GM10266 (cell line): ENCODE measurements around the gene PALD1.

ENCODE experiments used
- DNase-seq: peaks from one replicate; pipeline ENCODE4 v3.0.0; 2012; ENCODE audit errors: extremely low spot score
- TF ChIP-seq, protein P1 (sequence below): IDR thresholded peaks from 2 replicates; pipeline ENCODE4 v1.5.1; 2012; ENCODE audit warnings: mild to moderate bottlenecking, low read depth; ENCODE audit not compliant: control insufficient read depth, insufficient read depth; ENCODE audit errors: missing control alignments

PALD1 gene

DNA sequence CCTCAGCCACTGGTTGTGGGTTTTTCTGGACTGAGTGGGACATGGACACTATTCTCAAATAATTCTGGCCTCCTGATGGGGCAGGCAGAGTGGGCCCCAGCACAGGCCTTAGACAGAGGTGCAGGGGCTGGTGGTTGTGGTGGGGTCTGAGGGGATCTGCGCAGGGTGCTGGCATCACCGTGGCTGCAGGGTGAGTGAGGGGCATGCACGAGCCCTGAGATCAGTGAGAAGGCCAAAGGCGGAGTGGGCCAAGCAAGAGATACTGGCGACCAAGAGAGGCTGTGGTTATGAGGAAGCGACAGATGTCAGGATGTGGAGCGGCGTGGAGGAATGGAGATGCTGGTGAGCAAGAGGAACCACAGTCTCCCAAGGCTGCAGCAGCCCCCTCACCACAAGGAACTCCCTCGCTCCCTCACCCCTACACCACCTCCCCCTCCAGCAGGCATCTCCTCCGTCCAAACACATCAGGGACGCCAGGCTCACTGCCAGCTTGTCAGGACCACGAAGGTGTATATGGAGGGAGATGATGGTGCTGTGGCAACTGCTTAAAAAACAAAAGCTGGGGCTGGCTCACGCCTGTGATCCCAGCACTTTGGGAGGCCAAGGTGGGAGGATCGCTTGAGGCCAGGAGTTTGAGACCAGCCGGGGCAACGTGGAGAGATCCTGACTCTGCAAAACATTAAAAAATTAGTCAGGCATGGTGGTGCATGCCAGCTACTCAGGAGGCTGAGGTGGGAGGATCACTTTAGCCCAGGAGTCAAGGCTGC is 114.4 kb downstream of the PALD1 start:
- TF ChIP-seq, protein P1, sequence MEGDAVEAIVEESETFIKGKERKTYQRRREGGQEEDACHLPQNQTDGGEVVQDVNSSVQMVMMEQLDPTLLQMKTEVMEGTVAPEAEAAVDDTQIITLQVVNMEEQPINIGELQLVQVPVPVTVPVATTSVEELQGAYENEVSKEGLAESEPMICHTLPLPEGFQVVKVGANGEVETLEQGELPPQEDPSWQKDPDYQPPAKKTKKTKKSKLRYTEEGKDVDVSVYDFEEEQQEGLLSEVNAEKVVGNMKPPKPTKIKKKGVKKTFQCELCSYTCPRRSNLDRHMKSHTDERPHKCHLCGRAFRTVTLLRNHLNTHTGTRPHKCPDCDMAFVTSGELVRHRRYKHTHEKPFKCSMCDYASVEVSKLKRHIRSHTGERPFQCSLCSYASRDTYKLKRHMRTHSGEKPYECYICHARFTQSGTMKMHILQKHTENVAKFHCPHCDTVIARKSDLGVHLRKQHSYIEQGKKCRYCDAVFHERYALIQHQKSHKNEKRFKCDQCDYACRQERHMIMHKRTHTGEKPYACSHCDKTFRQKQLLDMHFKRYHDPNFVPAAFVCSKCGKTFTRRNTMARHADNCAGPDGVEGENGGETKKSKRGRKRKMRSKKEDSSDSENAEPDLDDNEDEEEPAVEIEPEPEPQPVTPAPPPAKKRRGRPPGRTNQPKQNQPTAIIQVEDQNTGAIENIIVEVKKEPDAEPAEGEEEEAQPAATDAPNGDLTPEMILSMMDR: no peak
- no peak for DNase-seq

- TF ChIP-seq, protein P1: no peak
- no peak for DNase-seq
Measured at GRCh38 chr10:70593513-70593890, 114.9 kb downstream of the PALD1 start.

DNA sequence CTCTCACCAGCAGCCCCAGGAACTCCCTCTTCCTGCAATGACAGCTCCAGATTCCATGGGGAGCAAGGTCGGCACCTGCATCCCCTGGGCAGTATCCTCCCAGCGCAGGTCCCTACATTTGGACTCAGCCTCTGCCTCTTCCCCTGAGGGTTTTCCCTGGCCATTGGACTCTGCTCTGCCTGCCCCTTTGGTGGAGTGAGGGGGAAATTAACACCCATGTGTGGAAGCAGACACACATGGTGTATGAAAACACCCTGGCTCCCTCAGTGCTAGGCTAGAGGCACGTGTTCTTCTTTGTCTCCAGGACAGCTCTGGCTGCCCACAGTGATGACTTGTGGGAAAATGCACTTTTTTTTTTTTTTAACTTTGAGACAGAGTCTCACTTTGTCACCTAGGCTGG is 115.6 kb downstream of the PALD1 start:
- TF ChIP-seq, protein P1: no peak
- DNase-seq: no peak

DNA sequence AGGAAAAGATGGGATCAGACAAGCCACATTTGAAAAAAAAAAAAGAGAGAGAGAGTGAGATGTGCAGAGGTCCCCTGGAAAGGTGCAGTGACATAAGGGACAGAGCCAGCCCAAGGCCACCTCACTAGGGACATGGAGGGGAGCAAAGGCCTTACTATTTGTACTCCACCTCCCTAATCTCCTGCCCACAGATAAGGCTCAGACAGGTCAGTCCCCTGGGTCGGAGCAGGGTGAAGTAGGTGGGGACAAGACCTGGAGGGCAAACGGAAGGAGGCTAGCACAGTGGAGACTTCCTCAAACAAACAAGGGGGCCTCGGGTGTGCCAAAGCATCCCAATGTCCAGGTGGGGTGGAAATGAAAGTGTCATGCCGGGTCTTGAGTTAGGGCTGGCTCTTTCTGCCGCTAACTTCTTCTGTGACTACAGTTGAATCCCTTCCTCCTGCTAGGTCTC is 117.0 kb downstream of the PALD1 start:
- no peak for DNase-seq
- TF ChIP-seq, protein P1: no peak

DNA sequence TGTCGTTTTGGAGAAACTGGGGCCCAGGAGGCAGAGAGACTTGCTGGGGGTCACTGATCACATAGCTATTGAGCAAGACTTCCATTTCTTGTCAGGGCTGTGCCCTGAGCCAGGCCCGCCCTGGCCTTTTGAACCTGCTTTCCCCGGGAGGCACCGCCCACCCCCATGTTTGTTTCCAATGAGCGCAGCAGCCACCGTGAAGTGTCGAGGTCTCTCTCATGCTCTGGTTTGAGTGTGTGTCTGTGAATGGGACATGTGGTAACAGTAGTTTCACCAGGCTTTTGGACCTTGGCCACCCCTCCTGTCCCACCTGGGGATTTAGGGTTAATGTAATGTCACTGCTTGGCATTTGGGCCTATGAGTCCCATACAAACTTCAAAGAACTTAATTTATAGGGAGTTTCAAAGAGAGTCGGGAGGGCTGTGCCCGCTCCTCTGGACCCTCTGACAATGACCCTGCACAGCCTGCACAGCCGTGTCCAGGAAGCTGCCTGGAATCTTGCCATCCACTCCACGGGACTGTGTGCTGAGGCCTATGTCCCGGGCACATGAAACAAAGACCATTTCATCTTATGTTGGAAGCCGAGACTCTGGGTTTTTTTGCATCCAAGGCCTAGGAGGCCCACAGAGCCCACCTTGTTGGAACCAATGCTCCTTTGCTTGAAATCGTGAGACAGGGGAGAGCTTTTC is 117.7 kb downstream of the PALD1 start:
- TF ChIP-seq, protein P1: no peak
- no peak for DNase-seq

DNA sequence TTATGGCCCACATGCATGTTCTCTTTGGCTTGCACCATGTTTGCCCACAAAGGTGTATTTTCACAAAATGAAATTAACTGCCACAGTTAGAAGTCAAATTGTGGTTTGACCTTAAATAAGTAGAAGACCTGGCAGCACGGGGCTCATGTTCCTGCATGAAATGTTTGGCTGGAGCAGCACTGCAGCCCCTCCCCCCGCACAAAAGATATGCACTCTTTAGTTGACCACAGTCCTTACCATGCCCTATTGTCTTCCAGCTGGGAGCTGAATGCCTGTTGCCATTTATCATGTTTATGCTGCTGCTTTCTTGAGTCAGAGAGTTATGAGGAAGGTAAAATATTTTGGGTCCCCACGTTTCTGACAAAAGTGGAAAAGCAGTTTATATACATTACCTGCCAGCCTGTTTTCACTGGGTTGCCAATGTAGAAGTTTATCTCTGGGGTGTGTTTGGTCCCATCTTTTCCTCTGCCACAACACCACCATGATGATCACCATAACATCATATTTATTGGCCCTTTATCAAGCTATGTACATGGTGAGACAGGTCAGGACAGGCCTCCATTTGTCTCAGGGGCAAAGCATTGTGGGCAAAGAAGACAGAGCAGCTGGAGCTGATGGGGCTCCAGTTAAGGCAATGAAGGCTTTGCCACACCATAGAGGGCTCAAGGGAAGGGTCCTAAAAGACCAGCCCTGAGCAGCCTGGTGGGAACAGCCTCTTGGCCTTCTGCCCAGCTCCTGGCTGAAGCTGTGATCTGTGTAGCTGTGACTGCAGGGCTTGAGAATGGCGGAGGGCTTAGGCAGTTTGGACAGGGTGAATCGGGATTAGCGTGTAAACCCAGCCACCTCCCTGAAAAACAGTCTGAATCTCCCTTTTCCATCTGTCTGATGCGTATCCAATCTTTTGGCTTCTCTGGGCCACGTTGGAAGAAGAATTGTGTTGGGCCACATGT is 118.6 kb downstream of the PALD1 start:
- TF ChIP-seq, protein P1: no peak
- no peak for DNase-seq
